GM21723 (cell line): ENCODE measurements around the gene PNMA6F.

Experiments used
- ATAC-seq: cut with Tn5 transposase; IDR thresholded peaks from one replicate; pipeline ENCODE4 v1.9.1; 2021; ENCODE audit warnings: mild to moderate bottlenecking, moderate library complexity; ENCODE audit not compliant: unreplicated experiment

The PNMA6F gene

GRCh38 chrX:153321381-153322124 lies at the start of gene PNMA6F:
Gene PNMA6F (minus strand): TSS chrX:153321767. CDS start chrX:153320674, 1,093 bp downstream.
- no peak for ATAC-seq

GRCh38 chrX:153371256-153371655 lies 49.7 kb upstream of the PNMA6F start:
- ATAC-seq: no peak

- ATAC-seq: no peak
Observed at GRCh38 chrX:153370293-153371055, 48.9 kb upstream of the PNMA6F start.

- no peak for ATAC-seq
Observed at GRCh38 chrX:153366878-153367538, 45.4 kb upstream of the PNMA6F start.

GRCh38 chrX:153366119-153366518 lies 44.6 kb upstream of the PNMA6F start:
- peak; percentile 13 for ATAC-seq

- ATAC-seq: peak; percentile 57
Observed at GRCh38 chrX:153365670-153366069, 44.1 kb upstream of the PNMA6F start.

- no peak for ATAC-seq
Observed at GRCh38 chrX:153361781-153362397, 40.3 kb upstream of the PNMA6F start.

GRCh38 chrX:153357877-153358276 lies 36.3 kb upstream of the PNMA6F start:
- ATAC-seq: no peak

- ATAC-seq: no peak
Observed at GRCh38 chrX:153353416-153353815, 31.8 kb upstream of the PNMA6F start.

- ATAC-seq: no peak
Observed at GRCh38 chrX:153352858-153353257, 31.3 kb upstream of the PNMA6F start.

GRCh38 chrX:153351981-153352380 lies 30.4 kb upstream of the PNMA6F start:
- ATAC-seq: no peak

GRCh38 chrX:153349952-153350351 lies 28.4 kb upstream of the PNMA6F start:
- ATAC-seq: no peak

- ATAC-seq: no peak
Observed at GRCh38 chrX:153348421-153348820, 26.9 kb upstream of the PNMA6F start.

GRCh38 chrX:153347530-153347929 lies 26.0 kb upstream of the PNMA6F start:
- ATAC-seq: no peak

- no peak for ATAC-seq
Observed at GRCh38 chrX:153343674-153344073, 22.1 kb upstream of the PNMA6F start.

GRCh38 chrX:153342762-153343558 lies 21.4 kb upstream of the PNMA6F start:
- ATAC-seq: no peak

- ATAC-seq: no peak
Observed at GRCh38 chrX:153340111-153340510, 18.5 kb upstream of the PNMA6F start.

GRCh38 chrX:153339662-153340061 lies 18.1 kb upstream of the PNMA6F start:
- no peak for ATAC-seq

GRCh38 chrX:153338836-153339235 lies 17.3 kb upstream of the PNMA6F start:
- no peak for ATAC-seq

- no peak for ATAC-seq
Observed at GRCh38 chrX:153336988-153337387, 15.4 kb upstream of the PNMA6F start.
